HepG2 (cell line): ENCODE results near the gene SPNS1.

Source experiments
- BHLHE40 ChIP-seq: IDR thresholded peaks from 2 replicates; pipeline ENCODE4 v1.6.1; 2011; ENCODE audit warnings: low read length, improper control_type of control experiment
- ERF ChIP-seq: IDR thresholded peaks from 2 replicates; pipeline ENCODE4 v1.6.1; 2018; ENCODE audit warnings: missing biosample characterization, missing genetic modification reagents
- KAT7 ChIP-seq: IDR thresholded peaks from 2 replicates; pipeline ENCODE4 v1.6.1; 2018; ENCODE audit warnings: borderline replicate concordance, missing compliant biosample characterization
- MED1 ChIP-seq: sonication (generic); formaldehyde crosslinking; IDR thresholded peaks from 2 replicates; pipeline ENCODE4 v1.4.0; 2020; ENCODE audit warnings: missing genetic modification reagents
- NFRKB ChIP-seq: fragments of 450-650 bp; IDR thresholded peaks from 2 replicates; pipeline ENCODE4 v1.6.1; 2017
- RFX1 ChIP-seq: fragments of 450-650 bp; IDR thresholded peaks from 2 replicates; pipeline ENCODE4 v1.6.1; 2017
- SMC3 ChIP-seq: IDR thresholded peaks from 2 replicates; pipeline ENCODE4 v1.6.1; 2011; ENCODE audit warnings: low read length, improper control_type of control experiment
- ZNF747 ChIP-seq: sonication (generic); formaldehyde crosslinking; IDR thresholded peaks from 2 replicates; pipeline ENCODE4 v1.8.1; 2023; ENCODE audit warnings: missing genetic modification reagents, mild to moderate bottlenecking, borderline replicate concordance
- TF ChIP-seq, protein P1 (sequence below): sonication (generic); formaldehyde crosslinking; IDR thresholded peaks from 2 replicates; pipeline ENCODE4 v1.5.0; 2020; ENCODE audit warnings: mild to moderate bottlenecking, missing genetic modification reagents, moderate library complexity

DNA sequence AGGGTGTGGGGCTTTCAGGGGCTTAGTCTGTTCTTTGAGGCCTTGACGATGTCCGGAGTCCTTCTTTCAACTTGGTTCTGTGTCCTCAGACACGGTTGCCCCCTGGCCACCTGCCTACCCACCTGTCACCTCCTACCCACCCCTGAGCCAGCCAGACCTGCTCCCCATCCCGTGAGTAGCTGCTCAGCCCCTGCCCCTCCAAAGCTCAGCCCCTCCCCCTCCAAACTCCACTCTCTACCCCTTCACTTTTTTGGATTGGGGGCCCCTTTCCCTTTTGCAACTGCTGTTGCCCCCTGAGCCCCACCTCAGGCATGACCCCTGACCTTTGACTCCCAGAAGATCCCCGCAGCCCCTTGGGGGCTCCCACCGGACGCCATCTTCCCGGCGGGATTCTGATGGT, 11.5 kb downstream of the SPNS1 start:
- TF ChIP-seq ERF (no peak), ZNF747 (no peak), KAT7 (CRISPR knock-in tag) (no peak), NFRKB (no peak), MED1 (no peak), BHLHE40 (no peak), SMC3 (no peak), RFX1 (no peak)
- TF ChIP-seq, protein P1, sequence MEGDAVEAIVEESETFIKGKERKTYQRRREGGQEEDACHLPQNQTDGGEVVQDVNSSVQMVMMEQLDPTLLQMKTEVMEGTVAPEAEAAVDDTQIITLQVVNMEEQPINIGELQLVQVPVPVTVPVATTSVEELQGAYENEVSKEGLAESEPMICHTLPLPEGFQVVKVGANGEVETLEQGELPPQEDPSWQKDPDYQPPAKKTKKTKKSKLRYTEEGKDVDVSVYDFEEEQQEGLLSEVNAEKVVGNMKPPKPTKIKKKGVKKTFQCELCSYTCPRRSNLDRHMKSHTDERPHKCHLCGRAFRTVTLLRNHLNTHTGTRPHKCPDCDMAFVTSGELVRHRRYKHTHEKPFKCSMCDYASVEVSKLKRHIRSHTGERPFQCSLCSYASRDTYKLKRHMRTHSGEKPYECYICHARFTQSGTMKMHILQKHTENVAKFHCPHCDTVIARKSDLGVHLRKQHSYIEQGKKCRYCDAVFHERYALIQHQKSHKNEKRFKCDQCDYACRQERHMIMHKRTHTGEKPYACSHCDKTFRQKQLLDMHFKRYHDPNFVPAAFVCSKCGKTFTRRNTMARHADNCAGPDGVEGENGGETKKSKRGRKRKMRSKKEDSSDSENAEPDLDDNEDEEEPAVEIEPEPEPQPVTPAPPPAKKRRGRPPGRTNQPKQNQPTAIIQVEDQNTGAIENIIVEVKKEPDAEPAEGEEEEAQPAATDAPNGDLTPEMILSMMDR (CRISPR knock-in tag) = no peak
